HG03575 (cell line): Measurements from ENCODE around the gene PDLIM1.

ENCODE experiments used
- ATAC-seq: cut with Tn5 transposase; IDR thresholded peaks from one replicate; pipeline ENCODE4 v1.9.1; 2021; ENCODE audit not compliant: unreplicated experiment, insufficient number of reproducible peaks, low FRiP score; ENCODE audit errors: extremely low read depth

Gene PDLIM1

GRCh38 chr10:95321554-95322301, 30.9 kb upstream of the PDLIM1 start:
- no peak for ATAC-seq

GRCh38 chr10:95319239-95319638, 28.4 kb upstream of the PDLIM1 start:
- no peak for ATAC-seq

- ATAC-seq, result no peak
Measured at GRCh38 chr10:95315509-95315908, 24.7 kb upstream of the PDLIM1 start.

- no peak for ATAC-seq
Measured at GRCh38 chr10:95314192-95314918, 23.6 kb upstream of the PDLIM1 start.

- no peak for ATAC-seq
Measured at GRCh38 chr10:95312986-95313495, 22.2 kb upstream of the PDLIM1 start.

- ATAC-seq, result no peak
Measured at GRCh38 chr10:95312257-95312656, 21.5 kb upstream of the PDLIM1 start.

GRCh38 chr10:95309958-95310357, 19.2 kb upstream of the PDLIM1 start:
- no peak for ATAC-seq

- no peak for ATAC-seq
Measured at GRCh38 chr10:95308389-95309302, 17.8 kb upstream of the PDLIM1 start.

GRCh38 chr10:95306851-95307250, 16.0 kb upstream of the PDLIM1 start:
- ATAC-seq, result no peak

GRCh38 chr10:95306318-95306650, 15.5 kb upstream of the PDLIM1 start:
- no peak for ATAC-seq

- no peak for ATAC-seq
Measured at GRCh38 chr10:95305606-95306317, 15.0 kb upstream of the PDLIM1 start.

- ATAC-seq, result no peak
Measured at GRCh38 chr10:95304976-95305375, 14.2 kb upstream of the PDLIM1 start.

GRCh38 chr10:95304463-95304862, 13.7 kb upstream of the PDLIM1 start:
- no peak for ATAC-seq

GRCh38 chr10:95303950-95304349, 13.1 kb upstream of the PDLIM1 start:
- ATAC-seq, result no peak

- ATAC-seq, result no peak
Measured at GRCh38 chr10:95303535-95303934, 12.7 kb upstream of the PDLIM1 start.

- ATAC-seq, result no peak
Measured at GRCh38 chr10:95300022-95300539, 9.3 kb upstream of the PDLIM1 start.

- no peak for ATAC-seq
Measured at GRCh38 chr10:95297402-95297801, 6.6 kb upstream of the PDLIM1 start.

- ATAC-seq, result no peak
Measured at GRCh38 chr10:95296764-95297163, 6.0 kb upstream of the PDLIM1 start.
